Gastroesophageal sphincter (tissue), 3 donors: Measurements from ENCODE around the gene GAREM1.

Source experiments
- EP300 ChIP-seq: sonication (generic); formaldehyde crosslinking; IDR thresholded peaks from one replicate; pipeline ENCODE4 v1.6.1; 2017; ENCODE audit warnings: antibody characterized with exemption, mild to moderate bottlenecking
- POLR2A ChIP-seq, 2 donors: fragments of 450-650 bp; IDR thresholded peaks; one replicate each; pipeline ENCODE4 v1.6.1; 2017; ENCODE audit warnings: antibody characterized with exemption in 2 of 2, mild to moderate bottlenecking in 2 of 2, moderate library complexity in 1 of 2
- TF ChIP-seq, protein P1 (sequence below), 4 experiments: fragments of 200-600 bp in 2 of 4; fragments of 450-650 bp in 2 of 4; sonication (generic) in 1 of 4; IDR thresholded peaks; one replicate each; pipeline ENCODE4 v1.5.1; 2017 to 2019; ENCODE audit warnings: antibody characterized with exemption in 4 of 4, mild to moderate bottlenecking in 2 of 4, moderate library complexity in 2 of 4

DNA sequence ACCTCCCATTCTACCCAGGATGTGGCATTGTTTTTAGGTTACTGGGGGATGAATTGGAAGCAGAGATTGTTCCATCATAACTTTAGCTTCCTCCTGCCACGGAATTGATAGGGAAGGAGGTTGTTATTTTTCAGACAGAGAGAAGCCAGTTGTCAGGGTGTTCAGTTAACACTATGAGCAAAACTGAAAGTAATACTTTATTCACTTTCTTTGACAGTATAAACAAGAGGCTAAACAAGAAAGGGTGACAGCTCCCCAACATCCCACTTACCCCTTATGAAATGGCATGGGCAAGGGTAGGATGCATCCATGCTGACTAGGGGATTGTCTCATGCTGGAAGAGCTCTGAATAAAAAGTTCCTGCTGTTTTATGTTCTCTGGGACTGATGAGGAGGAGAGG is 36.4 kb upstream of the GAREM1 start:
- TF ChIP-seq, protein P1, sequence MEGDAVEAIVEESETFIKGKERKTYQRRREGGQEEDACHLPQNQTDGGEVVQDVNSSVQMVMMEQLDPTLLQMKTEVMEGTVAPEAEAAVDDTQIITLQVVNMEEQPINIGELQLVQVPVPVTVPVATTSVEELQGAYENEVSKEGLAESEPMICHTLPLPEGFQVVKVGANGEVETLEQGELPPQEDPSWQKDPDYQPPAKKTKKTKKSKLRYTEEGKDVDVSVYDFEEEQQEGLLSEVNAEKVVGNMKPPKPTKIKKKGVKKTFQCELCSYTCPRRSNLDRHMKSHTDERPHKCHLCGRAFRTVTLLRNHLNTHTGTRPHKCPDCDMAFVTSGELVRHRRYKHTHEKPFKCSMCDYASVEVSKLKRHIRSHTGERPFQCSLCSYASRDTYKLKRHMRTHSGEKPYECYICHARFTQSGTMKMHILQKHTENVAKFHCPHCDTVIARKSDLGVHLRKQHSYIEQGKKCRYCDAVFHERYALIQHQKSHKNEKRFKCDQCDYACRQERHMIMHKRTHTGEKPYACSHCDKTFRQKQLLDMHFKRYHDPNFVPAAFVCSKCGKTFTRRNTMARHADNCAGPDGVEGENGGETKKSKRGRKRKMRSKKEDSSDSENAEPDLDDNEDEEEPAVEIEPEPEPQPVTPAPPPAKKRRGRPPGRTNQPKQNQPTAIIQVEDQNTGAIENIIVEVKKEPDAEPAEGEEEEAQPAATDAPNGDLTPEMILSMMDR (IDR thresholded peaks at IDR 0.05), result no peak
- TF ChIP-seq EP300 (no peak), POLR2A (IDR thresholded peaks at IDR 0.05) (no peak)
